ENCODE results near the gene TAS2R42. TPM values are rescaled to one million over a fixed set of nuclear protein-coding genes. Genes with fewer than 3 reads are reported as not detected.

Gene TAS2R42
- total and polyA plus RNA-seq, 2 donors, result not detected

DNA sequence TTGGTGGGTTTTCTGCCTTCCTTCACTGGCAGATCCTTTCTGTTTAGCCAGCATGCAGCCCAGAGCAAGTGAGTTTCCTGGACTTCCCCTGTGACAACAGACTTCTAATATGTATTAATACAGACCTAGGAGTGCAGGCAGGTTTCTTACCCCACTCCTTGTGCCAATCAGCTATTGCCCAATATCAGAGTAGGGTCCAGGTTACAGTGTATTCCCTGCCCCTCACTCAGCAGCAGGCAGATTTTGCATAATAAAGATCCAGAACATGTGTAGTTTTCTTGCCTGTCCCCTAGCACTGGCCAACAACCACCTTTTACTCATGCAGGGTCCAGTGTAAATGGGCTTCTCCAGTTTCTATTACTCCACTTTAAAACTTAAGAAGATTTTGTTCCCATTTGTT lies 20.4 kb downstream of the TAS2R42 start:
- Histone ChIP-seq H3K36me3 (ENCODE audit: insufficient read depth) (no peaks in the 10 kb centered on the region), H3K4me3 (ENCODE audit: low read depth, low read length) (no peak overlapping the region), H3K4me1 (ENCODE audit: insufficient read depth) (no peaks in the 10 kb centered on the region), H3K27ac (ENCODE audit: low read depth) (no peak overlapping the region)
- no peak for DNase-seq (ENCODE audit: extremely low spot score)

DNA sequence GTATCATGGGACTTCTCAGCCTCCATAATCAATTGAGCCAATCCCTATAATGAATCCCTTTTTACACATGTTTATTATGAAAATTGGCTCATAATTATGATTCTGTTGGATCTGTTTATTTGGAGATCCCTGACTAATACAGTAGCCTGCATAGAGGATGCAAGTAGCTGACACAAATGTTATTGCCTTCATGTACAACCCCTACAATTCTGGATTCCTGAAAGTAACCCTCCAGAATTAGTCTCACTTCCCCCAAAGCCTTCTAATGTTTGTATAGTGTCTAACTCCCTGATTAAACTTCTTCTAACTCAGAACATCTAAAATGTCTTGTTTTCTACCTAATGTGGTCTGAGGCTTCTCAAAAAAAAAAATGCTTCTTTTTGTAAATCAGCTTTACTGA lies 22.4 kb downstream of the TAS2R42 start:
- DNase-seq (ENCODE audit: extremely low spot score), result no peak
- Histone ChIP-seq H3K4me1 (ENCODE audit: insufficient read depth) (no peaks in the 10 kb centered on the region), H3K4me3 (ENCODE audit: low read depth, low read length) (no peak overlapping the region), H3K36me3 (ENCODE audit: insufficient read depth) (no peaks in the 10 kb centered on the region), H3K27ac (ENCODE audit: low read depth) (no peak overlapping the region)

DNA sequence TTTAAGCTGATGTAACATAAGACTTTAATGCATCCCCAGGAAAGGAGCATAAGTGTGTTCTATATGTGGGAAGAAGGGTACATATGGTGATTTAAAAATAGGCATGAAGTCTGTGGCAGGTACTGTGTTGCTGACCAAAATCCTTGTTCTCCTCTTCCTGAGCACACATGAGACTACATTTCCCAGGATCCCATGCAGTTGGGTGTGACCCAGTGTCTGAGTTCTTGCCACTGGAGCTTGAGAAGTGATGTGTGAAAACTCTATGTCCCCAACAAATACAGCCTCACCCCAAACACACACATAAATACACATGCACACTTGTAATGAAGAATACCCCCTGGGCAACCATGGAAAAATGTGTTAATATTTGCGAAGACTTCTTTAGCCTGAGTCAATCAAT lies 24.2 kb downstream of the TAS2R42 start:
- no peaks in the 10 kb centered on the region for H3K36me3 ChIP-seq (ENCODE audit: insufficient read depth)
- peaks cover 1% of the 10 kb centered on the region for H3K4me1 ChIP-seq (ENCODE audit: insufficient read depth)
- no peak overlapping the region for H3K27ac ChIP-seq (ENCODE audit: low read depth)
- WGBS, result 96% methylated on average over 1 of the region's 1 CpG
- H3K4me3 ChIP-seq (ENCODE audit: low read depth, low read length), result no peak overlapping the region
- no peak for DNase-seq (ENCODE audit: extremely low spot score)

DNA sequence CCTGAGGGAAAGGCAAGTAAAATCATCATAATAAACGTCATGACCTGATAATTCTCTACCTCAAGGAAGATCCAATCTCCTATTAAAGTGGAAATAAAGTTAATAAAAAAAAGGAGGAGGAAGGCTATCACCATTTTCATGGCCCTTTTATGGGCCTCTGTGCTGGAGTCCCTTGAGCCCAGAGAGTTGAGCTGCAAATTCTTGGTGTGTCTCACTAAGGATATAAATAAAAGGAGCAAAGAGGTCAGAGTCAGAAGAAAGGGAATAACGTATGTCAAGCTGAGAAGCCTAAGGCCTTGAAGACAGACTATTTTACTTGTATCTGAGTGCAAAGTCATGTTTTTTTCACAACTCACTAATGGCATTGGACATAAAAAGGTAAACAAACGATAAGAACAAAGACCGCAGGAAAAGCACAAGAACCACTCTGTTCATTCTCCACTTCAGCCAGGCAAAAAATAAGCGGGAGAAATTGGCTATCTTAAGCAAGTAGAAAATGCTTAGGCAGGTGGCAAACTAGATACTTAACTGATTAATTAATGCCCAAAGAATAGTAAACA lies 27.8 kb downstream of the TAS2R42 start:
- Histone ChIP-seq H3K4me3 (ENCODE audit: low read depth, low read length) (no peak overlapping the region), H3K36me3 (ENCODE audit: insufficient read depth) (no peaks in the 10 kb centered on the region), H3K27ac (ENCODE audit: low read depth) (no peak overlapping the region), H3K4me1 (ENCODE audit: insufficient read depth) (peaks cover 1% of the 10 kb centered on the region)
- DNase-seq (ENCODE audit: extremely low spot score), result no peak
- 60% methylated on average over 5 of the region's 5 CpGs for WGBS

DNA sequence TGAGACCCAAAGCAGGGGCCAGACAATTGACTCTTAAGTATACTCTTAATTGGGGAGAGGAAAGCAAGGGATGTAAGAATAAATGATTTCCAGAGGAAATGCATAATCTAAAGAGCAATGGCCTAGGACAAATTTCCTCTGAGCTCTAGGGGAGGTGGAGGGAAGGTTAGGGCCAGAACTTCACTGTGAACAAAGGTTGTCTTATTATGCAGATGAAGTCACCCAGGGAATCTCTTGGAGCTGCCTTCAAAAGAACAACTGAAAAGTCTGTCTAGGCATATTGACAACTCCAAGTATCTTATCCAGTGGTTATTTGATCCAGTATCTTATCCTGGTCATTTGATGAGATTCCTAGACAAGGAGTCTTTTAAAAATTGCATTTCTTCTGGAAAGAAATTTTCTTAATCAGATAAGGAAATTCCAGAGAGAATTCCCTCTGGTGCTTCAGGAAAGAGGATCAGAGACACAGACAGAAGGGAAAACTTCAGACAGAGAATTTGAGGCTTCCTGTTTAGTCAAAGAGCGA lies 32.3 kb downstream of the TAS2R42 start:
- H3K4me3 ChIP-seq (ENCODE audit: low read depth, low read length), result no peak overlapping the region
- H3K27ac ChIP-seq (ENCODE audit: low read depth), result no peak overlapping the region
- H3K4me1 ChIP-seq (ENCODE audit: insufficient read depth), result peaks cover 1% of the 10 kb centered on the region
- H3K36me3 ChIP-seq (ENCODE audit: insufficient read depth), result no peaks in the 10 kb centered on the region
- 99% methylated on average over 1 of the region's 1 CpG for WGBS
- no peak for DNase-seq (ENCODE audit: extremely low spot score)

DNA sequence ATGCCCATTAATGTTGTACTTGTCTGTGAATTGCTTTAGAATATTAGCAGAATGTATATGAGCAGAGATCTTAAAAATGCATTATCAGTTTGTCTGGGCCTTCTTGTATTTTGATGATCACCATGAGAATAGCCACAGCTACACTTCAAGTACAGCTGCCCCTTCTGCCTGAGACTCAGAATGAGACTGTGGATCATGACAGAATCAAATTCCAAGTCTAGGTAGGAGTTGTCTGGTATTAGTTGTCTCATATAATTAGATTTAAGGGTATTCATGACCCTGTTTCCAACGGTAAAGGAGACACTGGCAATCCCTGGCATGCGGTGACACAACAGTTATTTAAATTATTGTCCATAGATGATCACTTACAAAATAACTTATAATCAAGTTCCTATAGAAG lies 34.0 kb downstream of the TAS2R42 start:
- no peak for DNase-seq (ENCODE audit: extremely low spot score)
- Histone ChIP-seq H3K27ac (ENCODE audit: low read depth) (no peak overlapping the region), H3K4me1 (ENCODE audit: insufficient read depth) (no peaks in the 10 kb centered on the region), H3K4me3 (ENCODE audit: low read depth, low read length) (no peak overlapping the region), H3K36me3 (ENCODE audit: insufficient read depth) (no peaks in the 10 kb centered on the region)
- WGBS, result 95% methylated on average over 2 of the region's 2 CpGs

DNA sequence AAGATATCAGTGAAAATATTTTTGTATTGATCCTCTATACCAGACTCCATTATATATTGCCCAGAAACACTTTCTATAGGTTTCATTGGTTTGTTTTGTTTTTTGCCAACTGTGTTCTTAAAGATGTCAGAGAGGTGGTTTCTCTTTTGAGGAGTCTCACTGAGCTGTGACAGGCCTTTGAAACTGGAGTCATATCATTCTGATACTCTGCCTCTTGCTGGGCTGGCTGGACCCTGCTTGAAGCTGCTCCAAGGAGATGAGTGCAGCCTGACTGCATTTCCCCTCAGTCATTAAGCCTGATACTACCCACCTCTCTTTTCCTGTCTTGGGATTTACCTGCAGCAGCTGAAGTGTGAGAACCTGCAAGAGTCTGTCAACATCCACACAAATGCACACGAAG lies 35.9 kb downstream of the TAS2R42 start:
- H3K4me1 ChIP-seq (ENCODE audit: insufficient read depth), result no peaks in the 10 kb centered on the region
- no peak overlapping the region for H3K4me3 ChIP-seq (ENCODE audit: low read depth, low read length)
- H3K36me3 ChIP-seq (ENCODE audit: insufficient read depth), result no peaks in the 10 kb centered on the region
- no peak for DNase-seq (ENCODE audit: extremely low spot score)
- 62% methylated on average over 1 of the region's 1 CpG for WGBS
- H3K27ac ChIP-seq (ENCODE audit: low read depth), result no peak overlapping the region

DNA sequence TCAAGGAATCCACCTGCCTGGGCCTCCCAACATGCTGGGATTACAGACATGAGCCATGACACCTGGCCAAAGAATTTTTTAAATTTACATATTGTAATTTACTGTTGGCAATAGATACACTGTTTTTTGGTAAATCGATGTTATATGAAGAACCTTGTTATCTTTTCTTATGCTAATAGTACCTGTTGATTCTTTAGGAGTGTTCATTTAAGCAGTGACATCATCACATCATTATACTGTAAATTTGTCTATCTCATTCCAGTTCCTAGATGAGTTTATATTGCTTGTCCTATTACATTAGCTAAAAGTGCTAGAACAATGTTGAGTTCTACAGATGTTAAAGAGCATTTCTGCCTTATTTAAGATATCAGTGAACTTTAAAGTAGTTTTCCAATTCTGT lies 39.3 kb downstream of the TAS2R42 start:
- peaks cover 1% of the 10 kb centered on the region for H3K36me3 ChIP-seq (ENCODE audit: insufficient read depth)
- H3K27ac ChIP-seq (ENCODE audit: low read depth), result no peak overlapping the region
- WGBS, result 99% methylated on average over 1 of the region's 1 CpG
- H3K4me1 ChIP-seq (ENCODE audit: insufficient read depth), result no peaks in the 10 kb centered on the region
- no peak for DNase-seq (ENCODE audit: extremely low spot score)
- no peak overlapping the region for H3K4me3 ChIP-seq (ENCODE audit: low read depth, low read length)

DNA sequence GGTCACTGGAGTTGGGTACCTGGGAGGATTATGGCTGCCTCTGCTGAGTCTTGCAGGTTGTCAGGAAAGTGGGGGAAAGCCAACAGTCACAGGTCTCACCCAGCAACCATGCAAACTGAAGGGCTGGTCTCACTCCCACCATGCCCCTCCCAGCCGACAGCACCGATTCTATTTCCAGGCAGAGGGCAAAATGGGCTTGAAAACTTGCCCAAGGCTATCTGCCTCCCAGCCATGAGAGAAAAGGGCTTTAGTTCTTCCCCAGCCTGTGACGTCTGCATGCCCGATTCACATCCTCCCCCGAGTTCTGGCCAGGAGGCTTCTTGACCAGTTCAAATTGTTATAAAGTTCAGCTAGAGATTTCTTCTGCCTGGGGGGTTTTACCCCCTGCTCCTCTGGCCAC lies 42.4 kb downstream of the TAS2R42 start:
- 89% methylated on average over 5 of the region's 5 CpGs for WGBS
- H3K36me3 ChIP-seq (ENCODE audit: insufficient read depth), result peaks cover 1% of the 10 kb centered on the region
- H3K4me3 ChIP-seq (ENCODE audit: low read depth, low read length), result no peak overlapping the region
- H3K27ac ChIP-seq (ENCODE audit: low read depth), result no peak overlapping the region
- DNase-seq (ENCODE audit: extremely low spot score), result no peak
- H3K4me1 ChIP-seq (ENCODE audit: insufficient read depth), result no peaks in the 10 kb centered on the region

DNA sequence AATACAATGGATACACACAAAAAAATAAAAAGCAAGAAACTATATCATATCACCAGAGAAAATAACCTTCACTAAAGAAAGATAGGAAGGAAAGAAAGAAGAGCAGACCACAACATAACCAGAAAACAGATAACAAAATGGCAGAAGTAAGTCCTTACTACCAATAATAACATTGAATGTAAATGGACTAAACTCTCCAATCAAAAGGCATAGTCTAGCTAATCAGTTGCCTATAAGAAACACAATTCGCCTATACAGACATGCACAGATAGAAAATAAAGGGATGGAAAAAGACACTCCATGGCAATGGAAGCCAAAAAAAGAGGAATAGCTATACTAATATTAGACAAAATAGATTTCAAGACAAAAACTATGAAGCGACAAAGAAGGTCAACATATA lies 43.4 kb downstream of the TAS2R42 start:
- 82% methylated on average over 2 of the region's 2 CpGs for WGBS
- Histone ChIP-seq H3K4me3 (ENCODE audit: low read depth, low read length) (no peak overlapping the region), H3K4me1 (ENCODE audit: insufficient read depth) (no peaks in the 10 kb centered on the region), H3K27ac (ENCODE audit: low read depth) (no peak overlapping the region), H3K36me3 (ENCODE audit: insufficient read depth) (peaks cover 1% of the 10 kb centered on the region)
- no peak for DNase-seq (ENCODE audit: extremely low spot score)

DNA sequence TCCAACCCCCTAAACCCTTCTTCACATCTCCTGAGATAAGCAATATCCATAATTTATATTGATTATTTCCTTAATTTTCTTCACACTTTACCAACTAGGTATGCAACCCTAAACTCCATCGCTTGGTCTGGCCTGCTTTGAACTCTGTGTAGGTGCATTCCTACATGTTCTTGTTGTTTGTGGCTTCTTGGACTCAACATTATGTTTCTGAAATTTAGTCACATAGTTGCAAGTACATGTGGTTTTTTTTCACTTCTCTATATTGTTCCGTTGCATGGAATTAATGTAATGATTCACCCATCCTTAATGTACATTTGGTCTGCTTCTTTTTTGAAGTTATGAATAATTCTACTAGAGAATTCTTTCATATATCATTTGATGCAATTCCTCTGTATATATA lies 50.7 kb downstream of the TAS2R42 start:
- Histone ChIP-seq H3K4me3 (ENCODE audit: low read depth, low read length) (no peak overlapping the region), H3K27ac (ENCODE audit: low read depth) (no peak overlapping the region), H3K4me1 (ENCODE audit: insufficient read depth) (no peaks in the 10 kb centered on the region), H3K36me3 (ENCODE audit: insufficient read depth) (no peaks in the 10 kb centered on the region)
- no peak for DNase-seq (ENCODE audit: extremely low spot score)
- WGBS, result 78% methylated on average over 2 of the region's 2 CpGs

Other genes starting within 250 kb of the TAS2R42 start
- gene TAS2R14, start 247.7 kb downstream of the TAS2R42 start, total RNA-seq, result 20.3 TPM
- 1.2 TPM for gene TAS2R14, start 247.7 kb downstream of the TAS2R42 start, polyA plus RNA-seq
- 20.0 TPM for gene TAS2R50, start 200.0 kb downstream of the TAS2R42 start, total RNA-seq
- not detected for gene TAS2R50, start 200.0 kb downstream of the TAS2R42 start, polyA plus RNA-seq
- 23.7 TPM for gene TAS2R20, start 188.6 kb downstream of the TAS2R42 start, total RNA-seq
- gene TAS2R20, start 188.6 kb downstream of the TAS2R42 start, polyA plus RNA-seq, result 0.22 TPM
- 24.5 TPM for gene TAS2R19, start 164.3 kb downstream of the TAS2R42 start, total RNA-seq
- 0.24 TPM for gene TAS2R19, start 164.3 kb downstream of the TAS2R42 start, polyA plus RNA-seq
- gene TAS2R31, start 155.5 kb downstream of the TAS2R42 start, total RNA-seq, result 27.1 TPM
- gene TAS2R31, start 155.5 kb downstream of the TAS2R42 start, polyA plus RNA-seq, result 0.15 TPM
- gene TAS2R46, start 124.6 kb downstream of the TAS2R42 start, total RNA-seq, result 11.7 TPM
- not detected for gene TAS2R46, start 124.6 kb downstream of the TAS2R42 start, polyA plus RNA-seq
- 23.7 TPM for gene TAS2R43, start 94.6 kb downstream of the TAS2R42 start, total RNA-seq
- gene TAS2R43, start 94.6 kb downstream of the TAS2R42 start, polyA plus RNA-seq, result not detected
- 42.9 TPM for gene TAS2R30, start 52.3 kb downstream of the TAS2R42 start, total RNA-seq
- gene TAS2R30, start 52.3 kb downstream of the TAS2R42 start, polyA plus RNA-seq, result not detected
- 10.8 TPM for gene SMIM10L1, start 15.7 kb downstream of the TAS2R42 start, total RNA-seq
- gene SMIM10L1, start 15.7 kb downstream of the TAS2R42 start, polyA plus RNA-seq, result 12.8 TPM
- not detected for gene PRB3, start 82.8 kb upstream of the TAS2R42 start, total RNA-seq
- not detected for gene PRB3, start 82.8 kb upstream of the TAS2R42 start, polyA plus RNA-seq
- gene PRB4, start 123.5 kb upstream of the TAS2R42 start, total RNA-seq, result not detected
- gene PRB4, start 123.5 kb upstream of the TAS2R42 start, polyA plus RNA-seq, result not detected
- not detected for gene PRB2, start 208.6 kb upstream of the TAS2R42 start, total RNA-seq
- not detected for gene PRB2, start 208.6 kb upstream of the TAS2R42 start, polyA plus RNA-seq

All from urinary bladder (tissue), 4 donors.